DOHH2 (cell line): ENCODE results near the gene G6PD.

ENCODE experiments used
- CTCF ChIP-seq: fragments of 200-600 bp; sonication (generic); IDR thresholded peaks from one replicate; pipeline ENCODE4 v1.5.1; 2014; ENCODE audit warnings: antibody characterized with exemption, mild to moderate bottlenecking, low read depth, low read length; ENCODE audit not compliant: poor library complexity, severe bottlenecking
- EZH2phosphoT487 ChIP-seq: fragments of 200-600 bp; sonication (generic); IDR thresholded peaks from 2 replicates; pipeline ENCODE4 v1.6.1; 2017; ENCODE audit warnings: borderline replicate concordance, mild to moderate bottlenecking, antibody characterized with exemption, low read length, moderate library complexity, mixed read lengths

- TF ChIP-seq CTCF: no peak
- no peak for TF ChIP-seq EZH2phosphoT487
Measured at GRCh38 chrX:154548028-154548316, 1.3 kb upstream of the G6PD start.
